ENCODE data around the gene MTHFD1L.

DNA sequence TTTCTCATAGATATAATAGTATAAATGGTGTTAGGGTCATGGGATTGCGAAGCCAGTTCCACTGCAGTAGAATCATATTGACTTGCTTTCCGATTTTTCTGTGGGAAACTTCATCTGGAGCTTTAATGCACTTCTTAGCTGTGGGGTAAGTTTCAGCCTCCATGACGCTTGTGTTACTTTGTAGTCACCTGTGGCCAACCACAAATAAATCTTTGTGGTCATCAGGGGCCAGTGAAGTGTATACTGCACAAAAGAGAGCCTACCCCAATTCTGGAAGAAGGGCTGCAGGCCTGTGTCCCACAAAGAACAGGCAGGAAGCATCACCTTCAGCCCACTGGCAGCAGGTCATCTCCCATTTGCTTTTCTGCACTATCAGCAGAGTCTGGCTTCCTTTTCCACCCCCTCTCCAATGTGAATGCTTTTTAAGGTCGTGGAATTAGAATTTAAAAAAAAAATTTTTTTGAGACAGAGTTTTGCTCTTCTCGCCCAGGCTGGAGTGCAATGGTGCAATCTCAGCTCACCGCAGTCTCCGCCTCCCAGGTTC lies 32.0 kb downstream of the MTHFD1L start:
- TF ChIP-seq, protein P1, sequence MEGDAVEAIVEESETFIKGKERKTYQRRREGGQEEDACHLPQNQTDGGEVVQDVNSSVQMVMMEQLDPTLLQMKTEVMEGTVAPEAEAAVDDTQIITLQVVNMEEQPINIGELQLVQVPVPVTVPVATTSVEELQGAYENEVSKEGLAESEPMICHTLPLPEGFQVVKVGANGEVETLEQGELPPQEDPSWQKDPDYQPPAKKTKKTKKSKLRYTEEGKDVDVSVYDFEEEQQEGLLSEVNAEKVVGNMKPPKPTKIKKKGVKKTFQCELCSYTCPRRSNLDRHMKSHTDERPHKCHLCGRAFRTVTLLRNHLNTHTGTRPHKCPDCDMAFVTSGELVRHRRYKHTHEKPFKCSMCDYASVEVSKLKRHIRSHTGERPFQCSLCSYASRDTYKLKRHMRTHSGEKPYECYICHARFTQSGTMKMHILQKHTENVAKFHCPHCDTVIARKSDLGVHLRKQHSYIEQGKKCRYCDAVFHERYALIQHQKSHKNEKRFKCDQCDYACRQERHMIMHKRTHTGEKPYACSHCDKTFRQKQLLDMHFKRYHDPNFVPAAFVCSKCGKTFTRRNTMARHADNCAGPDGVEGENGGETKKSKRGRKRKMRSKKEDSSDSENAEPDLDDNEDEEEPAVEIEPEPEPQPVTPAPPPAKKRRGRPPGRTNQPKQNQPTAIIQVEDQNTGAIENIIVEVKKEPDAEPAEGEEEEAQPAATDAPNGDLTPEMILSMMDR (IDR thresholded peaks at IDR 0.05; ENCODE audit: insufficient read depth, low read depth, low read length), result no peak
- TF ChIP-seq EZH2 (IDR thresholded peaks at IDR 0.05; ENCODE audit: insufficient read depth, low read length), result no peak

Data from astrocyte (in vitro differentiated cells and primary cell).